ENCODE data around the gene RNF5. TPM values are rescaled to one million over a fixed set of nuclear protein-coding genes. Genes with fewer than 3 reads are reported as not detected.
A peak's percentile ranks its signal among the peaks of the same experiment; 100 is the strongest.

Gene RNF5
- total and polyA plus RNA-seq, 12 donors, result 53.0 to 132 (median 82.7) TPM

- no peaks in the 10 kb centered on the region for H3K9me3 ChIP-seq
- peaks cover 0 to 93% (median 25%) of the 10 kb centered on the region in 9 donors for H3K36me3 ChIP-seq
- H3K4me3 ChIP-seq, result no peak overlapping the region
- no peaks in the 10 kb centered on the region for H3K27me3 ChIP-seq
- no peak for TF ChIP-seq CTCF (IDR thresholded peaks at IDR 0.05)
- ATAC-seq (peak in 1 of 8 donors; percentile 10), DNase-seq (no peak)
- 78 to 88% methylated on average over 30 of the region's 30 CpGs for WGBS, 2 donors
- intact Hi-C loops (cut with DNase I), result no loop called here
- peaks cover 0 to 9% (median 0%) of the 10 kb centered on the region in 9 donors for H3K4me1 ChIP-seq
- H3K27ac ChIP-seq, result peak overlapping the region in 2 of 10 donors; percentile 6 to 17
Measured at GRCh38 chr6:32166411-32167061, 11.7 kb upstream of the RNF5 start.

GRCh38 chr6:32167154-32167760, 10.9 kb upstream of the RNF5 start:
- no peak for TF ChIP-seq CTCF (IDR thresholded peaks at IDR 0.05)
- 81 to 85% methylated on average over 31 to 32 of the region's 32 CpGs for WGBS, 2 donors
- no peaks in the 10 kb centered on the region for H3K9me3 ChIP-seq
- peak overlapping the region in 5 of 10 donors; percentile 7 to 64 (median 16) for H3K27ac ChIP-seq
- peak in 1 of 8 donors; percentile 6 for ATAC-seq
- peaks cover 0 to 86% (median 25%) of the 10 kb centered on the region in 9 donors for H3K36me3 ChIP-seq
- H3K27me3 ChIP-seq, result no peaks in the 10 kb centered on the region
- intact Hi-C loops (cut with DNase I), result no loop called here
- H3K4me3 ChIP-seq, result no peak overlapping the region
- H3K4me1 ChIP-seq, result peaks cover 0 to 9% (median 0%) of the 10 kb centered on the region in 9 donors
- no peak for DNase-seq

- no peak for ATAC-seq
- Histone ChIP-seq H3K4me1 (peaks cover 0 to 9% (median 0%) of the 10 kb centered on the region in 9 donors), H3K9me3 (no peaks in the 10 kb centered on the region), H3K4me3 (no peak overlapping the region), H3K36me3 (peaks cover 0 to 80% (median 23%) of the 10 kb centered on the region in 9 donors), H3K27ac (peak overlapping the region in 5 of 10 donors; percentile 7 to 64 (median 23)), H3K27me3 (no peaks in the 10 kb centered on the region)
- 36 to 48% methylated on average over 6 of the region's 6 CpGs for WGBS, 2 donors
- no peak for DNase-seq
- intact Hi-C loops (cut with DNase I), result no loop called here
- TF ChIP-seq CTCF (IDR thresholded peaks at IDR 0.05), result no peak
Measured at GRCh38 chr6:32167761-32168262, 10.4 kb upstream of the RNF5 start.

GRCh38 chr6:32168350-32168749, 9.9 kb upstream of the RNF5 start:
- intact Hi-C loops (cut with DNase I), result no loop called here
- Histone ChIP-seq H3K27ac (peak overlapping the region in 5 of 10 donors; percentile 13 to 64 (median 23)), H3K36me3 (peaks cover 0 to 75% (median 17%) of the 10 kb centered on the region in 9 donors), H3K4me1 (peaks cover 0 to 7% (median 0%) of the 10 kb centered on the region in 9 donors), H3K4me3 (no peak overlapping the region), H3K9me3 (no peaks in the 10 kb centered on the region), H3K27me3 (no peaks in the 10 kb centered on the region)
- no peak for TF ChIP-seq CTCF (IDR thresholded peaks at IDR 0.05)
- WGBS, 2 donors, result 74 to 75% methylated on average over 2 of the region's 2 CpGs
- ATAC-seq (no peak), DNase-seq (no peak)

All from heart right ventricle (tissue), 16 donors.